Kasumi-1 (cell line): ENCODE measurements around the gene MAGI2.
A peak's percentile ranks its signal among the peaks of the same experiment; 100 is the strongest.
"Not testable (repeated sequence)": the region's sequence is repeated elsewhere in the genome, so short reads cannot be mapped to it uniquely, and the experiment has no call there.

Experiments
- DNase-seq, 2 experiments: peaks; one replicate each; lab custom pipeline; 2025; lab: John Stamatoyannopoulos, UW

Gene MAGI2

GRCh38 chr7:79051915-79052314 is 401.6 kb downstream of the MAGI2 start:
- no peak for DNase-seq

GRCh38 chr7:79050603-79051002 is 402.9 kb downstream of the MAGI2 start:
- no peak for DNase-seq

- DNase-seq: no peak
These were observed 407.4 kb downstream of the MAGI2 start for GRCh38 chr7:79046061-79046460.

GRCh38 chr7:79037001-79037400 is 416.5 kb downstream of the MAGI2 start:
- no peak for DNase-seq

- DNase-seq: no peak
These were observed 417.1 kb downstream of the MAGI2 start for GRCh38 chr7:79036356-79036755.

GRCh38 chr7:79035858-79036257 is 417.6 kb downstream of the MAGI2 start:
- DNase-seq: no peak

GRCh38 chr7:79034730-79035129 is 418.7 kb downstream of the MAGI2 start:
- no peak for DNase-seq

GRCh38 chr7:79019711-79020110 is 433.8 kb downstream of the MAGI2 start:
- not testable (repeated sequence) for DNase-seq

GRCh38 chr7:79011921-79012320 is 441.5 kb downstream of the MAGI2 start:
- DNase-seq: no peak

- no peak for DNase-seq
These were observed 443.8 kb downstream of the MAGI2 start for GRCh38 chr7:79009647-79010046.

- no peak for DNase-seq
These were observed 444.7 kb downstream of the MAGI2 start for GRCh38 chr7:79008786-79009185.

- DNase-seq: no peak
These were observed 457.5 kb downstream of the MAGI2 start for GRCh38 chr7:78996013-78996412.

- peak in 1 of 2 experiments; percentile 10 for DNase-seq
These were observed 460.1 kb downstream of the MAGI2 start for GRCh38 chr7:78993341-78993740.

- no peak for DNase-seq
These were observed 468.0 kb downstream of the MAGI2 start for GRCh38 chr7:78985509-78985908.

- no peak for DNase-seq
These were observed 470.0 kb downstream of the MAGI2 start for GRCh38 chr7:78983483-78983882.

GRCh38 chr7:78970440-78970916 is 483.0 kb downstream of the MAGI2 start:
- no peak for DNase-seq

- DNase-seq: no peak
These were observed 484.5 kb downstream of the MAGI2 start for GRCh38 chr7:78968951-78969350.

GRCh38 chr7:78967561-78967960 is 485.9 kb downstream of the MAGI2 start:
- not testable (repeated sequence) for DNase-seq

GRCh38 chr7:78967046-78967445 is 486.4 kb downstream of the MAGI2 start:
- no peak for DNase-seq

- DNase-seq: no peak
These were observed 494.0 kb downstream of the MAGI2 start for GRCh38 chr7:78959477-78959876.

- DNase-seq: no peak
These were observed 498.1 kb downstream of the MAGI2 start for GRCh38 chr7:78955329-78955728.

GRCh38 chr7:78953726-78954363 is 499.6 kb downstream of the MAGI2 start:
- no peak for DNase-seq

- no peak for DNase-seq
These were observed 500.4 kb downstream of the MAGI2 start for GRCh38 chr7:78953090-78953489.

GRCh38 chr7:78939669-78940068 is 513.8 kb downstream of the MAGI2 start:
- DNase-seq: no peak
